ENCODE measurements around the gene ARHGAP15. TPM values are rescaled to one million over a fixed set of nuclear protein-coding genes. Genes with fewer than 3 reads are reported as not detected.

The ARHGAP15 gene
- total RNA-seq, 1 donor from 2014 or later: not detected

GRCh38 chr2:143582046-143582747 lies 453.0 kb downstream of the ARHGAP15 start:
- no peak overlapping the region for H3K4me3 ChIP-seq (ENCODE audit: low read depth, low read length)
- no peak for DNase-seq (ENCODE audit: low read depth)
- peak; percentile 40 for TF ChIP-seq CTCF (conservative IDR thresholded peaks at IDR 0.05; ENCODE audit: low read depth, low read length)

GRCh38 chr2:143584936-143585335 lies 455.7 kb downstream of the ARHGAP15 start:
- DNase-seq (ENCODE audit: low read depth): no peak
- H3K4me3 ChIP-seq (ENCODE audit: low read depth, low read length): no peak overlapping the region
- TF ChIP-seq CTCF (conservative IDR thresholded peaks at IDR 0.05; ENCODE audit: low read depth, low read length): no peak

GRCh38 chr2:143586119-143586518 lies 456.9 kb downstream of the ARHGAP15 start:
- no peak for DNase-seq (ENCODE audit: low read depth)
- H3K4me3 ChIP-seq (ENCODE audit: low read depth, low read length): no peak overlapping the region
- TF ChIP-seq CTCF (conservative IDR thresholded peaks at IDR 0.05; ENCODE audit: low read depth, low read length): no peak

GRCh38 chr2:143588746-143589145 lies 459.5 kb downstream of the ARHGAP15 start:
- DNase-seq (ENCODE audit: low read depth): no peak
- H3K4me3 ChIP-seq (ENCODE audit: low read depth, low read length): no peak overlapping the region
- no peak for TF ChIP-seq CTCF (conservative IDR thresholded peaks at IDR 0.05; ENCODE audit: low read depth, low read length)

GRCh38 chr2:143594161-143594560 lies 464.9 kb downstream of the ARHGAP15 start:
- DNase-seq (ENCODE audit: low read depth): no peak
- TF ChIP-seq CTCF (conservative IDR thresholded peaks at IDR 0.05; ENCODE audit: low read depth, low read length): no peak
- H3K4me3 ChIP-seq (ENCODE audit: low read depth, low read length): no peak overlapping the region

- no peak for DNase-seq (ENCODE audit: low read depth)
- no peak for TF ChIP-seq CTCF (conservative IDR thresholded peaks at IDR 0.05; ENCODE audit: low read depth, low read length)
- H3K4me3 ChIP-seq (ENCODE audit: low read depth, low read length): no peak overlapping the region
Measured at GRCh38 chr2:143594745-143595144, 465.5 kb downstream of the ARHGAP15 start.

GRCh38 chr2:143600116-143600515 lies 470.9 kb downstream of the ARHGAP15 start:
- no peak for DNase-seq (ENCODE audit: low read depth)
- TF ChIP-seq CTCF (conservative IDR thresholded peaks at IDR 0.05; ENCODE audit: low read depth, low read length): no peak

More at GRCh38 chr2:143600116-143600515, 470.9 kb downstream of the ARHGAP15 start:
- H3K4me3 ChIP-seq (ENCODE audit: low read depth, low read length): no peak overlapping the region
